ENCODE data around the gene ZNF397. TPM values are rescaled to one million over a fixed set of nuclear protein-coding genes. Genes with fewer than 3 reads are reported as not detected.

Gene ZNF397
- polyA plus RNA-seq, 3 donors, result 3.6 to 6.6 (median 3.6) TPM

DNA sequence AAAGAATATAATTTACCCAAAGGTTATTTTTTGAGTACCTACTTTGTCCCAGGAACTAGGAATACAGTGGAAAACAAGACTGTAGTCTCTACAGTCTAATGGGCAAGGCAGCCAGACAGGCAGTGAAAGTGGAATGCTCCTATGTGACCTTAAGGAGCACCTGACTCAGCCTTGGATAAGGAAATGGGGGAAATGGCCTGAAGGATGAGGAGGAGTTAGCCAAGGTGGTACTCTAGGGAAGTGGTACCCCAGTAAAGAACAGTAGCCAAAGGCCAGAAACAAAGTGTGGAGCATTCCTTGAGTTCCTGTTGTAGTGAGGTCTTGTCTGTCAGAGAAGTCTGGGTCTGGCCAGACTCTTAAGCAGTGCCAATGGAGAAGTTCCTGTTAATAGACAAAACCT lies 6.0 kb downstream of the ZNF397 start:
- Histone ChIP-seq H3K27ac (ENCODE audit: low read depth in 1 of 2, low read length in 2 of 2) (peak overlapping the region; percentile 72 to 78), H3K9ac (ENCODE audit: insufficient read depth, low read length, poor library complexity, severe bottlenecking) (no peak overlapping the region), H3K4me3 (replicated peaks in 1 of 3; ENCODE audit: low read depth in 2 of 3, low read length in 3 of 3) (peak overlapping the region in 1 of 3 experiments; percentile 7), H3K79me2 (ENCODE audit: insufficient read depth, low read length) (peaks cover 10% of the 10 kb centered on the region), H3K9me3 (replicated peaks in 1 of 2; ENCODE audit: control insufficient read depth in 1 of 2, insufficient read depth in 1 of 2, low read length in 2 of 2) (peaks cover 19 to 63% of the 10 kb centered on the region in 2 donors), H4K20me1 (ENCODE audit: insufficient read depth, low read length) (no peaks in the 10 kb centered on the region), H3K27me3 (ENCODE audit: control insufficient read depth in 2 of 2, insufficient read depth in 2 of 2, low read length in 2 of 2) (no peaks in the 10 kb centered on the region), H3K36me3 (replicated peaks in 1 of 2; ENCODE audit: control insufficient read depth in 1 of 2, insufficient read depth in 2 of 2, low read length in 2 of 2) (peaks cover 37 to 82% of the 10 kb centered on the region in 2 donors), H3K4me1 (ENCODE audit: control insufficient read depth in 1 of 2, insufficient read depth in 2 of 2, low read length in 2 of 2) (peaks cover 23 to 25% of the 10 kb centered on the region in 2 donors), H3K4me2 (replicated peaks; ENCODE audit: extremely low read depth, low read length, poor library complexity, severe bottlenecking) (peak overlapping the region; percentile 9), H2AFZ (ENCODE audit: insufficient read depth, low read depth, low read length, poor library complexity, severe bottlenecking) (peak overlapping the region; percentile 10)
- peak; percentile 29 to 47 (median 41) for DNase-seq
- peak overlapping the region; percentile 83 to 96 (median 94) for H3K27ac Mint-ChIP-seq
- H3K27me3 Mint-ChIP-seq (ENCODE audit: low read depth in 3 of 3), result no peaks in the 10 kb centered on the region
- H3K36me3 Mint-ChIP-seq, result peaks cover 66 to 81% of the 10 kb centered on the region in 2 donors
- TF ChIP-seq, protein P1, sequence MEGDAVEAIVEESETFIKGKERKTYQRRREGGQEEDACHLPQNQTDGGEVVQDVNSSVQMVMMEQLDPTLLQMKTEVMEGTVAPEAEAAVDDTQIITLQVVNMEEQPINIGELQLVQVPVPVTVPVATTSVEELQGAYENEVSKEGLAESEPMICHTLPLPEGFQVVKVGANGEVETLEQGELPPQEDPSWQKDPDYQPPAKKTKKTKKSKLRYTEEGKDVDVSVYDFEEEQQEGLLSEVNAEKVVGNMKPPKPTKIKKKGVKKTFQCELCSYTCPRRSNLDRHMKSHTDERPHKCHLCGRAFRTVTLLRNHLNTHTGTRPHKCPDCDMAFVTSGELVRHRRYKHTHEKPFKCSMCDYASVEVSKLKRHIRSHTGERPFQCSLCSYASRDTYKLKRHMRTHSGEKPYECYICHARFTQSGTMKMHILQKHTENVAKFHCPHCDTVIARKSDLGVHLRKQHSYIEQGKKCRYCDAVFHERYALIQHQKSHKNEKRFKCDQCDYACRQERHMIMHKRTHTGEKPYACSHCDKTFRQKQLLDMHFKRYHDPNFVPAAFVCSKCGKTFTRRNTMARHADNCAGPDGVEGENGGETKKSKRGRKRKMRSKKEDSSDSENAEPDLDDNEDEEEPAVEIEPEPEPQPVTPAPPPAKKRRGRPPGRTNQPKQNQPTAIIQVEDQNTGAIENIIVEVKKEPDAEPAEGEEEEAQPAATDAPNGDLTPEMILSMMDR (IDR thresholded peaks at IDR 0.05), result no peak
- H3K9me3 Mint-ChIP-seq, result peaks cover 39 to 70% (median 58%) of the 10 kb centered on the region in 7 donors
- intact Hi-C loops (cut with micrococcal nuclease), result loop anchor here (10.0 kb wide), 4 partner anchors 128 to 728 kb away; partner anchors contain the start of genes INO80C (in 1 of the 2), RMP24 (in 1 of the 2) and ZNF396 (in 1 of the 2)
- peaks cover 20% of the 10 kb centered on the region for H3K4me1 Mint-ChIP-seq
- H3K4me3 Mint-ChIP-seq, result no peak overlapping the region

DNA sequence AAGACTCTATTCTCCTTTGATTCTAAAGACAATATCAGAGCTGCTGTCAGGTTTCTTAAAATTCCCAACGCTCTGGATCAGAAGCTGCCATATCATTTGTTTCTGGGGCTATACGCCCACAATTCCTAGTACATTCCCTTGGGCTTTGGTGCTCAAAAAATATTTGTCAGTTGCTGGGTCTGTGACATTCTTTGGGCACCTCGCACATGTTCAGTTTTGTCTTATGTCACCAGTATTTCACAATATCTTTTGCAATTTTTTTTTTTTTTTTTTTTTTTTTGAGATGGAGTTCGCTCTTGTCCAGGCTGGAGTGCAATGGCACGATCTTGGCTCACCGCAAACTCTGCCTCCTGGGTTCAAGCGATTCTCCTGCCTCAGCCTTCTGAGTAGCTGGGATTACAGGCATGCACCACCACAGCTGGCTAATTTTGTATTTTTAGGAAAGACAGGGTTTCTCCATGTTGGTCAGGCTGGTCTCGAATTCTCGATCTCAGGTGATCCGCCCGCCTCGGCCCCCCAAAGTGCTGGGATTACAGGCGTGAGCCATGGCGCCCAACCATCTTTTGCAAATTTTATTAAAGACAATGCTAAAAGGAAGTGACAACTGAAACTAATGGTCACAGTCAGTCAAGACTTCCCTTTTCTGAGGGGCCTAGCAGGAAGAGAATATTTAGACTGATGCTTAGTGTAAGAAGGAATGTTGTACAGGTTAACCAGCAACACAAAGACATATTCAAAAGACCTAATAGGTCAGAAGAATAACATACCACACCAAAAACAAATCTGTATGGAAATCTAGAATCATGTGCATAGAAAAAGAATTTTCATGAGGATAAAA lies 6.8 kb downstream of the ZNF397 start:
- H3K4me2 ChIP-seq (replicated peaks; ENCODE audit: extremely low read depth, low read length, poor library complexity, severe bottlenecking), result peak overlapping the region; percentile 9
- H3K9me3 Mint-ChIP-seq, result peaks cover 45 to 76% (median 64%) of the 10 kb centered on the region in 7 donors
- peak overlapping the region; percentile 15 for H3K9ac ChIP-seq (ENCODE audit: insufficient read depth, low read length, poor library complexity, severe bottlenecking)
- H3K4me3 Mint-ChIP-seq, result peak overlapping the region; percentile 32 to 41
- H3K79me2 ChIP-seq (ENCODE audit: insufficient read depth, low read length), result peaks cover 2% of the 10 kb centered on the region
- H3K4me1 ChIP-seq (ENCODE audit: control insufficient read depth in 1 of 2, insufficient read depth in 2 of 2, low read length in 2 of 2), result peaks cover 22 to 25% of the 10 kb centered on the region in 2 donors
- peak overlapping the region; percentile 83 to 96 (median 94) for H3K27ac Mint-ChIP-seq
- H4K20me1 ChIP-seq (ENCODE audit: insufficient read depth, low read length), result no peaks in the 10 kb centered on the region
- H2AFZ ChIP-seq (ENCODE audit: insufficient read depth, low read depth, low read length, poor library complexity, severe bottlenecking), result peak overlapping the region; percentile 10
- peaks cover 23 to 70% of the 10 kb centered on the region in 2 donors for H3K9me3 ChIP-seq (replicated peaks in 1 of 2; ENCODE audit: control insufficient read depth in 1 of 2, insufficient read depth in 1 of 2, low read length in 2 of 2)
- H3K27me3 Mint-ChIP-seq (ENCODE audit: low read depth in 3 of 3), result no peaks in the 10 kb centered on the region
- peak overlapping the region; percentile 72 to 78 for H3K27ac ChIP-seq (ENCODE audit: low read depth in 1 of 2, low read length in 2 of 2)
- intact Hi-C loops (cut with micrococcal nuclease), result loop anchor here (10.0 kb wide), 4 partner anchors 127 to 727 kb away; partner anchors contain the start of genes INO80C (in 1 of the 2), RMP24 (in 1 of the 2) and ZNF396 (in 1 of the 2)
- H3K4me3 ChIP-seq (replicated peaks in 1 of 3; ENCODE audit: low read depth in 2 of 3, low read length in 3 of 3), result peak overlapping the region in 1 of 3 experiments; percentile 7
- H3K36me3 ChIP-seq (replicated peaks in 1 of 2; ENCODE audit: control insufficient read depth in 1 of 2, insufficient read depth in 2 of 2, low read length in 2 of 2), result peaks cover 34 to 79% of the 10 kb centered on the region in 2 donors
- H3K4me1 Mint-ChIP-seq, result peaks cover 20% of the 10 kb centered on the region
- TF ChIP-seq, protein P1 (IDR thresholded peaks at IDR 0.05), result no peak
- H3K27me3 ChIP-seq (ENCODE audit: control insufficient read depth in 2 of 2, insufficient read depth in 2 of 2, low read length in 2 of 2), result no peaks in the 10 kb centered on the region
- H3K36me3 Mint-ChIP-seq, result peaks cover 60 to 76% of the 10 kb centered on the region in 2 donors
- WGBS (ENCODE audit: insufficient coverage), result 57% methylated on average over 5 of the region's 14 CpGs
- DNase-seq, result peak; percentile 59 to 74 (median 73)
